HEK293T (cell line): ENCODE measurements around the gene LCN12.

Experiments
- ARNT ChIP-seq: fragments of 450-650 bp; IDR thresholded peaks from 2 replicates; pipeline ENCODE4 v1.6.1; 2017; ENCODE audit warnings: mild to moderate bottlenecking
- ELF4 ChIP-seq: fragments of 450-650 bp; IDR thresholded peaks from 2 replicates; pipeline ENCODE4 v1.6.1; 2017; ENCODE audit warnings: antibody characterized with exemption
- FOXM1 ChIP-seq: fragments of 450-650 bp; IDR thresholded peaks from 2 replicates; pipeline ENCODE4 v1.6.1; 2017; ENCODE audit warnings: mild to moderate bottlenecking, borderline replicate concordance
- HDGF ChIP-seq: fragments of 450-650 bp; IDR thresholded peaks from 2 replicates; pipeline ENCODE4 v1.6.1; 2017; ENCODE audit warnings: antibody characterized with exemption, borderline replicate concordance

- no peak for TF ChIP-seq HDGF
- TF ChIP-seq ELF4 = no peak
- no peak for TF ChIP-seq ARNT
- no peak for TF ChIP-seq FOXM1
Observed at GRCh38 chr9:136942112-136942880, 9.8 kb upstream of the LCN12 start.
